Upper lobe of left lung (tissue), 6 donors: ENCODE results near the gene SUPT3H. TPM values are rescaled to one million over a fixed set of nuclear protein-coding genes. Genes with fewer than 3 reads are reported as not detected.
A peak's percentile ranks its signal among the peaks of the same experiment; 100 is the strongest.

Experiments used
- ATAC-seq, 2 donors: fragments of 200-7000 bp; cut with Tn5 transposase; one replicate each; pipeline ENCODE4 v1.9.1; 2022; ENCODE audit warnings: mild to moderate bottlenecking in 2 of 2, moderate library complexity in 2 of 2; ENCODE audit not compliant: low FRiP score in 2 of 2
- DNase-seq, 2 donors: peaks; one replicate each; pipeline ENCODE4 v3.0.0-alpha.2; 2019 to 2020
- H3K27ac ChIP-seq, 4 donors: fragments of 200-600 bp; sonication (generic); one replicate each; pipeline ENCODE4 v1.5.1; 2016 to 2019
- H3K27me3 ChIP-seq, 4 donors: fragments of 200-600 bp; sonication (generic); one replicate each; pipeline ENCODE4 v1.5.1; 2017 to 2019
- H3K36me3 ChIP-seq, 4 donors: fragments of 200-600 bp; sonication (generic); one replicate each; pipeline ENCODE4 v1.5.1; 2016 to 2019
- H3K4me1 ChIP-seq, 4 donors: fragments of 200-600 bp; sonication (generic); one replicate each; pipeline ENCODE4 v1.5.1; 2018 to 2019
- H3K4me3 ChIP-seq, 4 donors: fragments of 200-600 bp; sonication (generic); one replicate each; pipeline ENCODE4 v1.5.1; 2017 to 2019; ENCODE audit warnings: mild to moderate bottlenecking in 2 of 4, moderate library complexity in 1 of 4
- H3K9me3 ChIP-seq, 4 donors: fragments of 200-600 bp; sonication (generic); one replicate each; pipeline ENCODE4 v1.5.1; 2018 to 2019
- EP300 ChIP-seq, 4 donors: sonication (generic); formaldehyde crosslinking; IDR thresholded peaks; one replicate each; pipeline ENCODE4 v1.5.1; 2017; ENCODE audit warnings: antibody characterized with exemption in 4 of 4, control low read depth in 2 of 4
- POLR2A ChIP-seq, 4 donors: fragments of 450-650 bp; IDR thresholded peaks; one replicate each; pipeline ENCODE4 v1.5.1; 2016 to 2017; ENCODE audit warnings: antibody characterized with exemption in 4 of 4, mild to moderate bottlenecking in 2 of 4
- POLR2AphosphoS5 ChIP-seq, 2 donors: sonication (generic); formaldehyde crosslinking; IDR thresholded peaks; one replicate each; pipeline ENCODE4 v1.5.1; 2017; ENCODE audit warnings: antibody characterized with exemption in 2 of 2
- WGBS, 2 donors: methylation state at CpG; one replicate each; pipeline ENCODE4 v1.1.5; 2017 to 2018; 5-methylcytosine and 5-hydroxymethylcytosine counted together
- total RNA-seq, 6 donors: library from RNA; depleted of rRNA in 4 of 6; stranded (reverse); fragments of >200 nt in 4 of 6; gene quantifications; one replicate each; pipeline versions ENCODE4 v1.1.0 to v1.2.1, GENCODE V29; 2016 to 2021
- TF ChIP-seq, protein P1 (sequence below), 6 experiments: fragments of 450-650 bp in 4 of 6; fragments of 200-600 bp in 2 of 6; sonication (generic) in 2 of 6; IDR thresholded peaks; one replicate each; pipeline ENCODE4 v1.5.1; 2016 to 2019; ENCODE audit warnings: antibody characterized with exemption in 6 of 6
- donor health status: DM: no; HTN: no; CAD: no; lungs with moderate emphysema.
- donor health status: DM: no; HTN: yes; CAD: no; lungs with severe emphysema.

The SUPT3H gene
- total RNA-seq, 6 donors from 2014 or later = 6.4 to 45.1 (median 8.9) TPM

DNA sequence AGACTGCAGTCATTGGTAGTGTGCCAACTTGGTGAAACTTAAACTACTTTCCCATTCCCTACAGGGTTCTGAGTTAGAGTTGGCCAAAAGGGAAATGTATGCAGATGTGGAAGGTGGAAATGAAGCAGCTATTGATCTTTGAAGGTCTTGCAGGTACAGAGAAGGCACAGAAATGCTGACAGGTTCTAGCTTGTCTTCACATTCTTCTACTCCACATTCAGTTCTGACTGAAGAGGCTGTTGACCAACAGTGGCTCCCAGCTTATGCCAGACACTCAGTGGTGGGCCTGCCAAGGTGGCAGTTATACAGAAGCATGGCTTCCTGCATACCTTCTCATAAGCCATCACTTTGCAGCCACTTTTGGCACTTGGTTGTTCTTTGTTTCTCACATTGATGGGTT lies 566.3 kb downstream of the SUPT3H start:
- peaks cover 0 to 3% (median 1%) of the 10 kb centered on the region in 4 donors for H3K4me1 ChIP-seq
- ATAC-seq (no peak), DNase-seq (no peak)
- no peaks in the 10 kb centered on the region for H3K27me3 ChIP-seq
- H3K27ac ChIP-seq = no peak overlapping the region
- H3K4me3 ChIP-seq = no peak overlapping the region
- no peaks in the 10 kb centered on the region for H3K9me3 ChIP-seq
- TF ChIP-seq, protein P1, sequence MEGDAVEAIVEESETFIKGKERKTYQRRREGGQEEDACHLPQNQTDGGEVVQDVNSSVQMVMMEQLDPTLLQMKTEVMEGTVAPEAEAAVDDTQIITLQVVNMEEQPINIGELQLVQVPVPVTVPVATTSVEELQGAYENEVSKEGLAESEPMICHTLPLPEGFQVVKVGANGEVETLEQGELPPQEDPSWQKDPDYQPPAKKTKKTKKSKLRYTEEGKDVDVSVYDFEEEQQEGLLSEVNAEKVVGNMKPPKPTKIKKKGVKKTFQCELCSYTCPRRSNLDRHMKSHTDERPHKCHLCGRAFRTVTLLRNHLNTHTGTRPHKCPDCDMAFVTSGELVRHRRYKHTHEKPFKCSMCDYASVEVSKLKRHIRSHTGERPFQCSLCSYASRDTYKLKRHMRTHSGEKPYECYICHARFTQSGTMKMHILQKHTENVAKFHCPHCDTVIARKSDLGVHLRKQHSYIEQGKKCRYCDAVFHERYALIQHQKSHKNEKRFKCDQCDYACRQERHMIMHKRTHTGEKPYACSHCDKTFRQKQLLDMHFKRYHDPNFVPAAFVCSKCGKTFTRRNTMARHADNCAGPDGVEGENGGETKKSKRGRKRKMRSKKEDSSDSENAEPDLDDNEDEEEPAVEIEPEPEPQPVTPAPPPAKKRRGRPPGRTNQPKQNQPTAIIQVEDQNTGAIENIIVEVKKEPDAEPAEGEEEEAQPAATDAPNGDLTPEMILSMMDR (IDR thresholded peaks at IDR 0.05) = no peak
- TF ChIP-seq EP300 (IDR thresholded peaks at IDR 0.05) = no peak
- TF ChIP-seq POLR2A (IDR thresholded peaks at IDR 0.05) = no peak
- TF ChIP-seq POLR2AphosphoS5 (IDR thresholded peaks at IDR 0.05) = no peak
- H3K36me3 ChIP-seq = no peaks in the 10 kb centered on the region

DNA sequence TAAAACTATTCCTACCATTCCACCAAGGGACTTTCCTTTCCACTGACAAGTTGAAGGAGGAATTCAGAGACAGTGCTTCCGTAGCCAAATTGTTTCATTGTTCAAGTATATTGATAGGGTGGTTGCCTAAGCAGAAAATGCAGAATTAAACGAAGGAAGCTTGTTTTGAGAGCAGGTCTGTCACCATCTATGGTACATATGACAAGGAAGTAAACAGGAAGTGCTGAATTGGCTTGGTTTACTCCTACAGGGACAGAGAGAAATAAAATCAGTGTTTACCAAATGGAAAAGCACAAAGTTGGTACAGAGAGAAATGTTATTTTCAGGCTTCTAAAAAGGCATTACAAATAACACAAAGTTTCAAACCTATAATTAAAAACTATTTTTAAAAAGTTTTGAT lies 568.5 kb downstream of the SUPT3H start:
- TF ChIP-seq, protein P1 (IDR thresholded peaks at IDR 0.05) = no peak
- TF ChIP-seq EP300 (IDR thresholded peaks at IDR 0.05) (no peak), POLR2A (IDR thresholded peaks at IDR 0.05) (no peak), POLR2AphosphoS5 (IDR thresholded peaks at IDR 0.05) (no peak)
- ATAC-seq (no peak), DNase-seq (no peak)
- no peaks in the 10 kb centered on the region for H3K36me3 ChIP-seq
- WGBS, 2 donors = 35 to 49% methylated on average over 2 of the region's 2 CpGs
- no peak overlapping the region for H3K4me3 ChIP-seq
- no peaks in the 10 kb centered on the region for H3K9me3 ChIP-seq
- peaks cover 0 to 3% (median 1%) of the 10 kb centered on the region in 4 donors for H3K4me1 ChIP-seq
- no peaks in the 10 kb centered on the region for H3K27me3 ChIP-seq
- H3K27ac ChIP-seq = peak overlapping the region in 1 of 4 donors; percentile 14

DNA sequence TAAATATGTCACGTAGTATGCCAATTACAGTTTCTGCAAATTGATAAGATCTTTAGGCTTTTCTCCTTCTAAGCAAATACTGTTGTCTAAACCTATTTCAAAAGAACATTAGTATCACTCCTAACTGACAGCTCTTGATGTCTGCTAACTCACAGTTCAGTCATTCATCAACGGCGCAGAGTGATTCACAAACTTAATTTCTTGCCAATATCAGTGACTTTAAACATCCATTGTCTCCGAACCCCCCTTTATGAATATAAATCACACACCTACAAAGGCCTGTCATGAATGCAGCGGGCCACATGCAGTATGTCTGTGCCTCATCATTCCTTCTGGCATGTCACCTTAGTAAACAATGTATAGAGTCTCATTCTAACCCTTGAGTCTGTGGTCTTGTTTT lies 569.6 kb downstream of the SUPT3H start:
- TF ChIP-seq EP300 (IDR thresholded peaks at IDR 0.05) (no peak), POLR2A (IDR thresholded peaks at IDR 0.05) (no peak), POLR2AphosphoS5 (IDR thresholded peaks at IDR 0.05) (no peak)
- TF ChIP-seq, protein P1 (IDR thresholded peaks at IDR 0.05) = no peak
- no peaks in the 10 kb centered on the region for H3K9me3 ChIP-seq
- H3K36me3 ChIP-seq = no peaks in the 10 kb centered on the region
- no peak for DNase-seq
- no peaks in the 10 kb centered on the region for H3K27me3 ChIP-seq
- H3K4me1 ChIP-seq = peaks cover 0 to 3% (median 1%) of the 10 kb centered on the region in 4 donors
- H3K4me3 ChIP-seq = no peak overlapping the region
- no peak for ATAC-seq
- 87 to 92% methylated on average over 5 of the region's 5 CpGs for WGBS, 2 donors
- H3K27ac ChIP-seq = no peak overlapping the region

DNA sequence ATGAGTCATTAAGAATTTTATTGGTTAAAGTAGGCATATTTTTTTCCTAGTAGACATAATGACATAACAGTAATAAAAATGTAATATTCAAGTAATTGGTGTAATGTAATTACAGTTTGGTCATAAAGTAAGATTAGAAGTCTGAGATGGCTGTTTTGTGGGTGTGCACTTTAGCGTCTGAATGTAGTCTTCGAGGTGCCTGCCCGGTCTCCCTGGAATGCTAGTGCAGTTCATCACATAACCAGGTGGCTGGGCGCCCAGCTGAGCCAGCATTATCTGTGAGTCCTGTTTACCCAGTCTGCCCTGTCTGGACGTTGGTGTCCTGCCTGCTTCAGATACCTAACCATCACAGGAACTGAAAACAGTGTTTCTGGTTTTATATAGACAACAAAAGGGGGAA lies 571.1 kb downstream of the SUPT3H start:
- Histone ChIP-seq H3K27ac (no peak overlapping the region), H3K9me3 (no peaks in the 10 kb centered on the region), H3K27me3 (no peaks in the 10 kb centered on the region), H3K36me3 (no peaks in the 10 kb centered on the region), H3K4me1 (peaks cover 0 to 7% (median 1%) of the 10 kb centered on the region in 4 donors), H3K4me3 (no peak overlapping the region)
- no peak for ATAC-seq
- no peak for TF ChIP-seq EP300 (IDR thresholded peaks at IDR 0.05)
- no peak for TF ChIP-seq POLR2AphosphoS5 (IDR thresholded peaks at IDR 0.05)
- TF ChIP-seq, protein P1 (IDR thresholded peaks at IDR 0.05) = no peak
- TF ChIP-seq POLR2A (IDR thresholded peaks at IDR 0.05) = no peak
- WGBS, 2 donors = 83 to 94% methylated on average over 4 to 5 of the region's 5 CpGs
- no peak for DNase-seq

DNA sequence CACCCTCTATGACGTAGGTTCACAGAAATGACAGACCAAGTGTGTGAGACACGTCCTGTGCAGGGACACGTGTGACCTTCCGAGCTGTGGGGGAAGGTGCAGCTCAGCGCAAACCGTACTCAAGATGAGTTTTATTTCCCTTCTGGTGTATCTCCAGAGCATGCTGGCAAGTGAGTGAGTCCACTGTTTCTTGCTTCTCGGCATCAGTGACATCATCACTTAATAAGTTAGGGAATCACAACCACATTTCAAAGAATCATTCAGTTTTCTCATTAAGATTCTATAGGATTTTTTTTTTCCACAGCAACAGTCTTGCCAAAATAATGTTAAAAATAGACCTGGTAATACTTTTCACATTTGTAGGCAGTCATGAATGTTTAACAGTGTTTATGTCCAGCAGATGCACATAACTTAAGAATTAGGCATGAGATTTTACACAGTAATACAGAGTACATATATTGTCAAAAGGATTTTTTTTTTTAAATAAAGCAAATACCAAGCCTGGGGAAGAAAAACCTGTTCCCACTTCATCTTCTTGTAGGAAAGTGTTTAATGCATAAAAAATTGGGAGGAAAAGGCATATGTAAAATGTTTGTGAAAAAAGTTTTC lies 572.4 kb downstream of the SUPT3H start:
- ATAC-seq (no peak), DNase-seq (no peak)
- 63 to 71% methylated on average over 7 of the region's 7 CpGs for WGBS, 2 donors
- no peaks in the 10 kb centered on the region for H3K36me3 ChIP-seq
- H3K9me3 ChIP-seq = no peaks in the 10 kb centered on the region
- H3K4me3 ChIP-seq = no peak overlapping the region
- H3K4me1 ChIP-seq = peaks cover 3 to 14% (median 7%) of the 10 kb centered on the region in 4 donors
- H3K27me3 ChIP-seq = no peaks in the 10 kb centered on the region
- TF ChIP-seq, protein P1 (IDR thresholded peaks at IDR 0.05) = no peak
- TF ChIP-seq POLR2A (IDR thresholded peaks at IDR 0.05) = no peak
- no peak for TF ChIP-seq POLR2AphosphoS5 (IDR thresholded peaks at IDR 0.05)
- no peak for TF ChIP-seq EP300 (IDR thresholded peaks at IDR 0.05)
- no peak overlapping the region for H3K27ac ChIP-seq
